Transverse colon (tissue), 4 donors: ENCODE measurements around the gene MAGI2. TPM values are rescaled to one million over a fixed set of nuclear protein-coding genes. Genes with fewer than 3 reads are reported as not detected.

Source experiments
- DNase-seq: peaks from one replicate; pipeline ENCODE4 v3.0.0-alpha.2; 2019
- H3K27ac ChIP-seq, 4 donors: fragments of 200-600 bp; sonication (generic); 2 replicates each; pipeline ENCODE4 v1.5.1; 2016 to 2018; ENCODE audit warnings: inconsistent platforms in 4 of 4
- H3K27me3 ChIP-seq: fragments of 200-600 bp; sonication (generic); 2 replicates; pipeline ENCODE4 v1.5.1; 2017; ENCODE audit warnings: inconsistent platforms
- H3K36me3 ChIP-seq, 4 donors: fragments of 200-600 bp; sonication (generic); 2 replicates each; pipeline ENCODE4 v1.5.1; 2017 to 2019; ENCODE audit warnings: inconsistent platforms in 4 of 4
- H3K4me1 ChIP-seq, 4 donors: fragments of 200-600 bp; sonication (generic); 2 replicates each; pipeline ENCODE4 v1.5.1; 2017 to 2020; ENCODE audit warnings: inconsistent platforms in 4 of 4
- H3K4me3 ChIP-seq, 4 donors: fragments of 200-600 bp; sonication (generic); 1 replicate in 1 of 4; 2 replicates in 3 of 4; pipeline versions ENCODE4 v1.5.1 to v1.6.1; 2017 to 2019; ENCODE audit warnings: inconsistent platforms in 4 of 4
- H3K9me3 ChIP-seq, 2 donors: fragments of 200-600 bp; sonication (generic); 2 replicates each; pipeline ENCODE4 v1.5.1; 2017 to 2019; ENCODE audit warnings: inconsistent platforms in 2 of 2
- EP300 ChIP-seq: sonication (generic); formaldehyde crosslinking; IDR thresholded peaks from one replicate; pipeline ENCODE4 v1.6.1; 2017; ENCODE audit warnings: antibody characterized with exemption, low read depth
- POLR2A ChIP-seq: fragments of 450-650 bp; IDR thresholded peaks from one replicate; pipeline ENCODE4 v1.6.1; 2016; ENCODE audit warnings: antibody characterized with exemption, mild to moderate bottlenecking, moderate library complexity
- POLR2AphosphoS5 ChIP-seq, 3 donors: sonication (generic); formaldehyde crosslinking; IDR thresholded peaks; one replicate each; pipeline ENCODE4 v1.6.1; 2016; ENCODE audit warnings: antibody characterized with exemption in 3 of 3
- in situ Hi-C, 4 donors: fragments of 200-750 bp; cut with MboI; loops; one replicate each; pipeline versions ENCODE4 v1.15.0 to v1.15.1; 2017; ENCODE audit warnings: low sequenced_read_pairs in 3 of 4, low pct_ligation_motif_present in 1 of 4, low pct_unique_long_range_greater_than_20kb in 1 of 4
- intact Hi-C: fragments of 100-400 bp; cut with DNase I; formaldehyde crosslinking; loops from one replicate; pipeline ENCODE4 v1.15.1; 2023; ENCODE audit warnings: low total_unique reads
- small RNA-seq, 4 donors: library from RNA; depleted of rRNA; stranded (forward); fragments of <200 nt; gene quantifications; one replicate each; pipeline ENCODE3, GENCODE V24; 2016
- total RNA-seq, 4 donors: library from RNA; depleted of rRNA; stranded (reverse); fragments of >200 nt; gene quantifications; one replicate each; pipeline ENCODE4 v1.1.0, GENCODE V29; 2016
- TF ChIP-seq, protein P1 (sequence below), 5 experiments: fragments of 200-600 bp in 3 of 5; fragments of 450-650 bp in 2 of 5; sonication (generic) in 3 of 5; IDR thresholded peaks; 1 replicate in 2 of 5; 2 replicates in 3 of 5; pipeline ENCODE4 v1.5.1; 2016 to 2017; ENCODE audit warnings: antibody characterized with exemption in 5 of 5, inconsistent platforms in 3 of 5, mild to moderate bottlenecking in 2 of 5, moderate library complexity in 1 of 5

Gene MAGI2
- total RNA-seq, 4 donors from 2014 or later, result 1.6 to 9.7 (median 4.1) TPM

DNA sequence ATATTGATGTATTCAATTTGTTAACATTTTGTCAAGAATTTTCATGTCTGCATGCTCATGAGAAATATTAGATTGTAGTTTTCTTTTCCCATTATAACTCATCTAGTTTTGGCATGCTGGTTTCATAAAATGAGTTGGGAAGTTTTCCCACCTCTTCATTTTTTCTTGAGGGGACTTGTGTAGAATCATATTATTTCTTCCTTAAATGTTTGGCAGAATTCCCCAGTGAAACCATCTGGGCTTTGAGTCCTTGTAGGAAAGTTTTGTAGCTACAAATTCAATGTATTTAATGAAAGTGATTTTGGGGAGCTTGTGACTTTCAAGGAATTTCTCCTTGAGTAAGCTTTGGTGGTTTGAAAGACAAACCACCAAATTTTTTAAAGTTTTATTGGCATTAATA is 1481.7 kb downstream of the MAGI2 start:
- no peak overlapping the region for H3K27ac ChIP-seq
- DNase-seq, result no peak
- no peak overlapping the region for H3K4me3 ChIP-seq
- H3K4me1 ChIP-seq, result no peaks in the 10 kb centered on the region
- no peaks in the 10 kb centered on the region for H3K9me3 ChIP-seq
- intact Hi-C loops, result no loop called here
- H3K36me3 ChIP-seq, result no peaks in the 10 kb centered on the region
- in situ Hi-C loops, result no loop called here
- H3K27me3 ChIP-seq, result no peaks in the 10 kb centered on the region
- TF ChIP-seq, protein P1, sequence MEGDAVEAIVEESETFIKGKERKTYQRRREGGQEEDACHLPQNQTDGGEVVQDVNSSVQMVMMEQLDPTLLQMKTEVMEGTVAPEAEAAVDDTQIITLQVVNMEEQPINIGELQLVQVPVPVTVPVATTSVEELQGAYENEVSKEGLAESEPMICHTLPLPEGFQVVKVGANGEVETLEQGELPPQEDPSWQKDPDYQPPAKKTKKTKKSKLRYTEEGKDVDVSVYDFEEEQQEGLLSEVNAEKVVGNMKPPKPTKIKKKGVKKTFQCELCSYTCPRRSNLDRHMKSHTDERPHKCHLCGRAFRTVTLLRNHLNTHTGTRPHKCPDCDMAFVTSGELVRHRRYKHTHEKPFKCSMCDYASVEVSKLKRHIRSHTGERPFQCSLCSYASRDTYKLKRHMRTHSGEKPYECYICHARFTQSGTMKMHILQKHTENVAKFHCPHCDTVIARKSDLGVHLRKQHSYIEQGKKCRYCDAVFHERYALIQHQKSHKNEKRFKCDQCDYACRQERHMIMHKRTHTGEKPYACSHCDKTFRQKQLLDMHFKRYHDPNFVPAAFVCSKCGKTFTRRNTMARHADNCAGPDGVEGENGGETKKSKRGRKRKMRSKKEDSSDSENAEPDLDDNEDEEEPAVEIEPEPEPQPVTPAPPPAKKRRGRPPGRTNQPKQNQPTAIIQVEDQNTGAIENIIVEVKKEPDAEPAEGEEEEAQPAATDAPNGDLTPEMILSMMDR (IDR thresholded peaks at IDR 0.05), result no peak

DNA sequence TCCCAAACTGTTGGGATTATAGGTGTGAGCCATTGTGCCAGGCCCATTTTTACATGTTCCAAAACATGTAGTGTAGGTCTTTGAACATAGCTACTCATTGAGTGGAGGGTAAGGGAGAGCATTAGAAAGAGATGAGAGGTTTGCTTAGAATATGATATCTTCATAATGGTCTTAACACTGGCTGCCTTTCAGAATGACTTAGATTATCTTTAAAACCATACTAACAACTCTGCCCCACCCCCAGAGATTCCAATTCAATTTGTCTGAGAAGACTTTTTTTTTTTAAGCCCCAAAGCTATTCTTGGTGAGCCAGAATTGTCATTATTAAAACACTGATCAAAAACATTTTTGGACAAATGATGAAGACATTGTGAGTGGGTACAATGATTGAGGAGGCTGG is 1486.0 kb downstream of the MAGI2 start:
- TF ChIP-seq POLR2AphosphoS5 (IDR thresholded peaks at IDR 0.05), result no peak
- TF ChIP-seq POLR2A, result no peak
- TF ChIP-seq, protein P1 (IDR thresholded peaks at IDR 0.05), result no peak
- TF ChIP-seq EP300, result no peak
- no peaks in the 10 kb centered on the region for H3K9me3 ChIP-seq
- no peaks in the 10 kb centered on the region for H3K4me1 ChIP-seq
- in situ Hi-C loops (no loop called here), intact Hi-C loops (no loop called here)
- no peak for DNase-seq
- no peak overlapping the region for H3K4me3 ChIP-seq
- H3K27me3 ChIP-seq, result no peaks in the 10 kb centered on the region
- no peaks in the 10 kb centered on the region for H3K36me3 ChIP-seq
- H3K27ac ChIP-seq, result no peak overlapping the region

Small RNAs within 50 kb of the gene (small RNA-seq; reads per million reads assigned to genes)
- gene RNU6-337P, result 0 reads per million in 4 donors
- gene RNU6-530P, result 0 reads per million in 4 donors
